ENCODE results near the gene FAM107B. TPM values are rescaled to one million over a fixed set of nuclear protein-coding genes. Genes with fewer than 3 reads are reported as not detected.
"Not testable (repeated sequence)": the region's sequence is repeated elsewhere in the genome, so short reads cannot be mapped to it uniquely, and the experiment has no call there.

FAM107B gene
- total RNA-seq, 3 donors from 2014 or later: 30.8 to 56.1 (median 51.8) TPM

- H3K36me3 ChIP-seq: no peaks in the 10 kb centered on the region
- TF ChIP-seq POLR2A (IDR thresholded peaks at IDR 0.05) (no peak), CTCF (IDR thresholded peaks at IDR 0.05) (no peak)
- H3K27ac ChIP-seq: no peak overlapping the region
- no peaks in the 10 kb centered on the region for H3K27me3 ChIP-seq
- no peaks in the 10 kb centered on the region for H3K4me1 ChIP-seq
- no peak overlapping the region for H3K4me3 ChIP-seq
- intact Hi-C loops (cut with DNase I; ENCODE audit: low total_unique reads): no loop called here
- no peak for DNase-seq (ENCODE audit: low spot score in 2 of 2)
- H3K9me3 ChIP-seq: no peaks in the 10 kb centered on the region
Observed at GRCh38 chr10:14595526-14596182, 179.0 kb downstream of the FAM107B start.

GRCh38 chr10:14594878-14595525, 179.7 kb downstream of the FAM107B start:
- H3K27ac ChIP-seq: no peak overlapping the region
- no peaks in the 10 kb centered on the region for H3K36me3 ChIP-seq
- H3K4me3 ChIP-seq: no peak overlapping the region
- H3K27me3 ChIP-seq: no peaks in the 10 kb centered on the region
- TF ChIP-seq POLR2AphosphoS5 (IDR thresholded peaks at IDR 0.05) (no peak), POLR2A (IDR thresholded peaks at IDR 0.05) (no peak), CTCF (IDR thresholded peaks at IDR 0.05) (no peak)
- H3K9me3 ChIP-seq: no peaks in the 10 kb centered on the region
- no peaks in the 10 kb centered on the region for H3K4me1 ChIP-seq
- intact Hi-C loops (cut with DNase I; ENCODE audit: low total_unique reads): no loop called here
- DNase-seq (ENCODE audit: low spot score in 2 of 2): no peak

GRCh38 chr10:14593806-14594205, 180.9 kb downstream of the FAM107B start:
- Histone ChIP-seq H3K9me3 (no peaks in the 10 kb centered on the region), H3K4me3 (no peak overlapping the region), H3K4me1 (no peaks in the 10 kb centered on the region), H3K27me3 (no peaks in the 10 kb centered on the region), H3K36me3 (no peaks in the 10 kb centered on the region), H3K27ac (no peak overlapping the region)
- TF ChIP-seq POLR2AphosphoS5 (IDR thresholded peaks at IDR 0.05) (no peak), CTCF (IDR thresholded peaks at IDR 0.05) (no peak), POLR2A (IDR thresholded peaks at IDR 0.05) (no peak)
- intact Hi-C loops (cut with DNase I; ENCODE audit: low total_unique reads): no loop called here
- no peak for DNase-seq (ENCODE audit: low spot score in 2 of 2)

GRCh38 chr10:14592566-14592965, 182.1 kb downstream of the FAM107B start:
- H3K36me3 ChIP-seq: no peaks in the 10 kb centered on the region
- peak overlapping the region; percentile 0 to 9 for H3K27ac ChIP-seq
- TF ChIP-seq POLR2A (IDR thresholded peaks at IDR 0.05) (no peak), POLR2AphosphoS5 (IDR thresholded peaks at IDR 0.05) (no peak), CTCF (IDR thresholded peaks at IDR 0.05) (no peak)
- DNase-seq (ENCODE audit: low spot score in 2 of 2): no peak
- H3K27me3 ChIP-seq: no peaks in the 10 kb centered on the region
- H3K9me3 ChIP-seq: no peaks in the 10 kb centered on the region
- no peak overlapping the region for H3K4me3 ChIP-seq
- intact Hi-C loops (cut with DNase I; ENCODE audit: low total_unique reads): no loop called here
- H3K4me1 ChIP-seq: no peaks in the 10 kb centered on the region

- Histone ChIP-seq H3K36me3 (no peaks in the 10 kb centered on the region), H3K27ac (peak overlapping the region in 1 of 2 donors; percentile 34), H3K9me3 (no peaks in the 10 kb centered on the region), H3K4me1 (no peaks in the 10 kb centered on the region), H3K4me3 (no peak overlapping the region), H3K27me3 (no peaks in the 10 kb centered on the region)
- intact Hi-C loops (cut with DNase I; ENCODE audit: low total_unique reads): no loop called here
- TF ChIP-seq POLR2A (IDR thresholded peaks at IDR 0.05) (no peak), POLR2AphosphoS5 (IDR thresholded peaks at IDR 0.05) (no peak)
- DNase-seq (ENCODE audit: low spot score in 2 of 2): no peak
Observed at GRCh38 chr10:14592026-14592425, 182.7 kb downstream of the FAM107B start.

GRCh38 chr10:14588938-14589294, 185.8 kb downstream of the FAM107B start:
- peak overlapping the region in 1 of 2 donors; percentile 33 for H3K27ac ChIP-seq
- DNase-seq (ENCODE audit: low spot score in 2 of 2); intact Hi-C loops (cut with DNase I; ENCODE audit: low total_unique reads); H3K4me1 ChIP-seq; H3K36me3 ChIP-seq; H3K27me3 ChIP-seq; H3K4me3 ChIP-seq; H3K9me3 ChIP-seq: not testable (repeated sequence)

Measured in breast epithelium (tissue), 4 donors.